MM.1S (cell line): ENCODE results near the gene HSPB6.

Experiments
- DNase-seq: peaks from one replicate; pipeline ENCODE4 v3.0.0-alpha.2; 2015
- H2AFZ ChIP-seq: fragments of 300-600 bp; sonication (generic); 2 replicates; pipeline ENCODE4 v1.6.0; 2016; ENCODE audit warnings: antibody characterized with exemption, low read length
- H3F3A ChIP-seq: fragments of 300-600 bp; sonication (generic); 2 replicates; pipeline ENCODE4 v1.6.1; 2016; ENCODE audit warnings: mild to moderate bottlenecking, antibody characterized with exemption, low read length, moderate library complexity, mixed read lengths; ENCODE audit not compliant: insufficient read depth
- H3K27ac ChIP-seq: fragments of 300-600 bp; sonication (generic); 2 replicates; pipeline ENCODE4 v1.5.1; 2016; ENCODE audit warnings: mild to moderate bottlenecking, low read length
- H3K27me3 ChIP-seq: fragments of 300-600 bp; sonication (generic); replicated peaks from 2 replicates; pipeline ENCODE4 v1.6.0; 2016; ENCODE audit warnings: low read length; ENCODE audit not compliant: insufficient read depth
- H3K36me3 ChIP-seq: fragments of 300-600 bp; sonication (generic); replicated peaks from 2 replicates; pipeline ENCODE4 v1.6.1; 2016; ENCODE audit warnings: mild to moderate bottlenecking, low read length, mixed read lengths; ENCODE audit not compliant: insufficient read depth
- H3K4me1 ChIP-seq: fragments of 300-600 bp; sonication (generic); 2 replicates; pipeline ENCODE4 v1.6.1; 2016; ENCODE audit warnings: low read length, mixed read lengths
- H3K4me2 ChIP-seq: fragments of 300-600 bp; sonication (generic); 2 replicates; pipeline ENCODE4 v1.6.0; 2016; ENCODE audit warnings: low read depth, low read length
- H3K4me3 ChIP-seq: fragments of 300-600 bp; sonication (generic); 2 replicates; pipeline ENCODE4 v1.5.1; 2016; ENCODE audit warnings: low read length, mixed read lengths
- H3K79me2 ChIP-seq: fragments of 300-600 bp; sonication (generic); 2 replicates; pipeline ENCODE4 v1.6.1; 2016; ENCODE audit warnings: mixed run types, low read length, mixed read lengths
- H3K9ac ChIP-seq: fragments of 300-600 bp; sonication (generic); 2 replicates; pipeline ENCODE4 v1.6.1; 2016; ENCODE audit warnings: low read length, mixed read lengths
- H3K9me2 ChIP-seq: fragments of 300-600 bp; sonication (generic); replicated peaks from 2 replicates; pipeline ENCODE4 v1.6.1; 2016; ENCODE audit warnings: mild to moderate bottlenecking, low read length, mixed read lengths; ENCODE audit not compliant: insufficient read depth
- H3K9me3 ChIP-seq: fragments of 300-600 bp; sonication (generic); replicated peaks from 2 replicates; pipeline ENCODE4 v1.6.1; 2016; ENCODE audit warnings: mild to moderate bottlenecking, low read length, mixed read lengths; ENCODE audit not compliant: insufficient read depth
- H4K20me1 ChIP-seq: fragments of 300-600 bp; sonication (generic); 2 replicates; pipeline ENCODE4 v1.6.1; 2016; ENCODE audit warnings: mild to moderate bottlenecking, low read length, moderate library complexity, mixed read lengths; ENCODE audit not compliant: insufficient read depth
- CTCF ChIP-seq: fragments of 300-600 bp; sonication (generic); IDR thresholded peaks from 2 replicates; pipeline ENCODE4 v1.5.1; 2016; ENCODE audit warnings: antibody characterized with exemption, low read length, mixed read lengths
- EZH2 ChIP-seq: fragments of 300-600 bp; sonication (generic); optimal IDR thresholded peaks from 2 replicates; pipeline ENCODE3; 2017; ENCODE audit warnings: low read depth, mild to moderate bottlenecking, antibody characterized with exemption, low read length, mixed read lengths
- EZH2phosphoT487 ChIP-seq: fragments of 300-600 bp; sonication (generic); IDR thresholded peaks from 2 replicates; pipeline ENCODE4 v1.6.1; 2018; ENCODE audit warnings: antibody characterized with exemption, low read length

The HSPB6 gene

GRCh38 chr19:35759697-35760096, 2.9 kb upstream of the HSPB6 start:
- Histone ChIP-seq H3K4me1 (peaks cover 12% of the 10 kb centered on the region; the same call in 1 of the 2 replicates), H3K9me3 (no peaks in the 10 kb centered on the region), H3K79me2 (peaks cover 15% of the 10 kb centered on the region), H3F3A (peaks cover 4% of the 10 kb centered on the region; the same call in 1 of the 2 replicates), H3K9ac (no peak overlapping the region), H3K27me3 (no peaks in the 10 kb centered on the region), H3K36me3 (no peaks in the 10 kb centered on the region), H3K27ac (no peak overlapping the region), H3K4me2 (no peak overlapping the region), H3K4me3 (no peak overlapping the region), H4K20me1 (no peaks in the 10 kb centered on the region), H2AFZ (no peak overlapping the region), H3K9me2 (no peaks in the 10 kb centered on the region)
- no peak for TF ChIP-seq EZH2phosphoT487
- no peak for TF ChIP-seq CTCF
- TF ChIP-seq EZH2: no peak
- DNase-seq: no peak

- peak; percentile 99 for DNase-seq
- H3K4me2 ChIP-seq: peak within 1 kb of the TSS; percentile 94
- no peaks in the 10 kb centered on the region for H3K36me3 ChIP-seq
- no peaks in the 10 kb centered on the region for H3K9me2 ChIP-seq
- peak within 1 kb of the TSS; percentile 77 for H3K9ac ChIP-seq
- H4K20me1 ChIP-seq: no peaks in the 10 kb centered on the region
- TF ChIP-seq EZH2phosphoT487 (no peak), EZH2 (no peak), CTCF (no peak)
- H3K27me3 ChIP-seq: no peaks in the 10 kb centered on the region
- H3F3A ChIP-seq: peaks cover 4% of the 10 kb centered on the region; the same call in 1 of the 2 replicates
- H2AFZ ChIP-seq: peak within 1 kb of the TSS; percentile 82
- H3K79me2 ChIP-seq: peaks cover 15% of the 10 kb centered on the region
- no peaks in the 10 kb centered on the region for H3K9me3 ChIP-seq
- H3K27ac ChIP-seq: peak within 1 kb of the TSS; percentile 61
- peak within 1 kb of the TSS; percentile 75 for H3K4me3 ChIP-seq
- H3K4me1 ChIP-seq: peaks cover 12% of the 10 kb centered on the region; the same call in 1 of the 2 replicates
These were observed 1.1 kb upstream of the HSPB6 start, which contains the start of gene PROSER3 for GRCh38 chr19:35757749-35758608. TSS of gene PROSER3 (plus strand) at chr19:35758176. CDS start at chr19:35758216, 40 bp downstream.

GRCh38 chr19:35757231-35757748, 461 bp upstream of the HSPB6 start:
- no peaks in the 10 kb centered on the region for H3K9me2 ChIP-seq
- H3K27ac ChIP-seq: peak overlapping the region; percentile 57; the same call in 1 of the 2 replicates
- no peaks in the 10 kb centered on the region for H3K27me3 ChIP-seq
- no peak for DNase-seq
- peaks cover 4% of the 10 kb centered on the region; the same call in 1 of the 2 replicates for H3F3A ChIP-seq
- peak overlapping the region; percentile 82 for H2AFZ ChIP-seq
- peaks cover 12% of the 10 kb centered on the region; the same call in 1 of the 2 replicates for H3K4me1 ChIP-seq
- peaks cover 15% of the 10 kb centered on the region for H3K79me2 ChIP-seq
- no peak for TF ChIP-seq EZH2phosphoT487
- TF ChIP-seq EZH2: no peak
- TF ChIP-seq CTCF: no peak
- H3K4me3 ChIP-seq: peak overlapping the region; percentile 75
- no peaks in the 10 kb centered on the region for H4K20me1 ChIP-seq
- H3K4me2 ChIP-seq: peak overlapping the region; percentile 94
- H3K9ac ChIP-seq: peak overlapping the region; percentile 77; the same call in 1 of the 2 replicates
- no peaks in the 10 kb centered on the region for H3K9me3 ChIP-seq
- H3K36me3 ChIP-seq: no peaks in the 10 kb centered on the region
